GM12873 (cell line): Measurements from ENCODE around the gene RAD21L1.

Experiments
- CTCF ChIP-seq: IDR thresholded peaks from 2 replicates; pipeline ENCODE4 v1.5.1; 2012; ENCODE audit warnings: low read depth, mild to moderate bottlenecking, moderate library complexity, low read length, control low read depth; ENCODE audit not compliant: insufficient read depth; ENCODE audit errors: missing control alignments

Gene RAD21L1

GRCh38 chr20:1301031-1301529 lies 75.2 kb downstream of the RAD21L1 start:
- no peak for TF ChIP-seq CTCF

- TF ChIP-seq CTCF, result no peak
Observed at GRCh38 chr20:1302685-1303541, 77.1 kb downstream of the RAD21L1 start.

- TF ChIP-seq CTCF, result no peak
Observed at GRCh38 chr20:1304710-1305515, 79.1 kb downstream of the RAD21L1 start.
